T follicular helper cell (primary cell): ENCODE data around the gene TRIM2.

ENCODE experiments used
- DNase-seq: peaks from one replicate; pipeline ENCODE4 v3.0.0-alpha.2; 2020; ENCODE audit warnings: low read depth

TRIM2 gene

DNA sequence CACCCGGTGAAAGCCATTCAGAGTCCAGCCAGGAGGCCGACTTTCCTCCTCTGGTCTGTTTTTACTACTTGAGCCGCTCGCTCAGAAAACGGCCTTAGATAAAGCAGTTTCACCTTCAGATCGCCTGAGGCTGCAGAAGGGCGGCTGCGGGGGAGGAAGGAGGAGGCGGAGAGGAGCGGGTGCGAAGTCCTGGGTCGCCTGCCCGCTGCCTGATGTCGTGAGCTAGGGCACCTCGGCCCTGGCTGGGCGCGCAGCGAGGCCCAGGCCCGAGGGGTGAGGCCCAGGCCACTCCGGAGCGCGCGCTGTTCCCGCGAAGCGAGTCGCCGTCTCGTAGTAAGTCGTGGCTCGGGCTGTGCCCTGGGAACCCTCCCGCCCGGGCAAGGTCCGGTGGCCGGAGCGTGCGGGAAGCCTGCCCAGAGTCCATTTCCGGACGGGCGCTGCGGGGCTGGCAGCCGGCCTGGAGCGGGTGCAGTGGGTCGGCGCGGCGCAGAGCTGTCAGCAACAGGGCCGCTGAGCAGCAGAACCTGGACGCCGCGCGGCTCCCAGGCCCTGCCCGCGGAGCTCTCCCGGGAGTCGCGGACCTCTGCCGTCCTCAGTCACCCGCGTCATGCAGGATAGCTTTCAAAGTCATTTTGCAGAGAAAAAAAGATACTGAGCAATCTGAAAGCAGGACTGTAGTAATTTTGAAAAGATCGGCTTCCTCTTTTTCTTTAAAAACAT lies 18.6 kb downstream of the TRIM2 start:
- DNase-seq, result no peak

DNA sequence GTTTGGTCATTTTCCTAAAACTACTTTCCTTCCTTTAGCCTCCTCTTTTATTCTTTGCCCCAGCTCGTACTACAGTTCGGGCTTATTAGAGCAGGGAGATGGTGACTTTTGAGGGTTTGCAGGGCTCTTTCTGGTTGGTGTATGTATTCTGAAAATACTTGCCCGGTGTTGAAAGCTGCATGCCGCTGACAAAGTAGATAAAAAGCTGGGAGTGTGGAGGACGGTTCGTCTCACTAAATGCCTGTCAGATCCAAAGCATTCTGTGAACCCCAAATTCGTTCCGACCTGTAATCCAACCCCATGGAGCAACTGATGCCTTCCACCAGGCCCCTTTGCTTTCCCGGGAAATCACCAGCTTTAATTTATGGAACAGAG lies 19.2 kb downstream of the TRIM2 start:
- DNase-seq, result no peak

DNA sequence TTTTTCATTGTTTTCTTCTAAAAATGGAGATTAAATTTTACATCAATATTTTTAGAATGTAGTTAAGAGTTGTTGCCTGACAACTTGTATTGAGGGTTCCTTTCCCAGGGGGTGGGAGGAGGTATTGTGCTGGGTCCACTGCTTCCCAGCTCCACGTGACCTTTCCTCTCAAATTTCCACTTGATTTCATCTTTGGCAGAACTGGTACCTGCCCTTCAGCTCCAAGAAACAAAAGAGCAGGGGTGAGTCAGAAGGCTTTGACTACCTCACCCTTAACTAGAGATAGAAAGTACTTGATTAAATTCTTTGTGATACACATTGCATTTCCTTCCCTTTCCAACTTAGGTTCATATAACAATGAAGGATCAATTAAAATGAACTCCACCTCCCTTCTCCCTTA lies 19.7 kb downstream of the TRIM2 start:
- no peak for DNase-seq

DNA sequence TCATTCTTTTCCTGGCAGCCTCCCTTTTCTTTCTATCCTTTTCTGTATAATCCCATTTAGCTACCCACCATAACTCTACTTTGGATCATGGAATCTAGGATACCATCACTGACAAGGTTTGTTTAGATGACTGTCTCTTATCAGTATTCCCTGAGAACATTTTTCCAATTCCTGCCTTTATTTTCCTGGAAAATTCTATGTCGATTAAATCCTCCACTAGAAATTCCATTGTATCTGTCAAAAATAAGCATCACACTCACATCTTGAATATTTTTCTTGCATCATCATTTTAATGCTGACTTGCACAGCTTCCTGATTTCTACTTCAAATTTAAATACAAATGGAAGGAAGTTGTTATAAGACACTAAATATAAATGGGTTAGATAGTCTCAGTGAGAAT lies 20.2 kb downstream of the TRIM2 start:
- DNase-seq, result no peak

DNA sequence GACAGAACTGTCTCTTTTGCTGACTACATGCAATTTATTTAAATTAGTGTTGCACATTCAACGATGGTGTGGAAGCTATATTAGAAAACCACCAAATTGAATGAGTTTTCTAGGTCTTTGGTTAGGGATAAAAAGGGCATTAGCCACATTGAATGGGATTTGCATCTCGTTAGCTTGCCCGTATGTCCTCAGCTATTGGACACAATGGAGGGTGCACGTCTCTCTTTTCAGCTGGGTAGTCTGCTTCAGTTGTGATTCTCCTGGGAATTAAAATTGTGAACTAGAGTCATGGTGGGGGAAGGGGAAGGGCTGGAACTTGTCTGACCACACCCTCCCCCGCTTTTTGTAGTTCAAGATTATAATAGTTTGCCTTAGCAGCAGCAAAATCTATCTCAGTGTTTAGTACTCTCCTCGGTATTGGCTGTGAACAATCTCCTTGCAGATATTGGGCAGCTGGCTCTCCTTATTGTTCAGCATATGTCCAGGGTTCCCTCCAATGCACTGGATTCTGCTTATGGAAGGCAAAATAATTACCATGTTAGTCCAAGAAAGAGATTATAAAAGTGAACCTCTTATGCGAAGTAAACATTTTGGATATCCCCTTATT lies 23.3 kb downstream of the TRIM2 start:
- no peak for DNase-seq

DNA sequence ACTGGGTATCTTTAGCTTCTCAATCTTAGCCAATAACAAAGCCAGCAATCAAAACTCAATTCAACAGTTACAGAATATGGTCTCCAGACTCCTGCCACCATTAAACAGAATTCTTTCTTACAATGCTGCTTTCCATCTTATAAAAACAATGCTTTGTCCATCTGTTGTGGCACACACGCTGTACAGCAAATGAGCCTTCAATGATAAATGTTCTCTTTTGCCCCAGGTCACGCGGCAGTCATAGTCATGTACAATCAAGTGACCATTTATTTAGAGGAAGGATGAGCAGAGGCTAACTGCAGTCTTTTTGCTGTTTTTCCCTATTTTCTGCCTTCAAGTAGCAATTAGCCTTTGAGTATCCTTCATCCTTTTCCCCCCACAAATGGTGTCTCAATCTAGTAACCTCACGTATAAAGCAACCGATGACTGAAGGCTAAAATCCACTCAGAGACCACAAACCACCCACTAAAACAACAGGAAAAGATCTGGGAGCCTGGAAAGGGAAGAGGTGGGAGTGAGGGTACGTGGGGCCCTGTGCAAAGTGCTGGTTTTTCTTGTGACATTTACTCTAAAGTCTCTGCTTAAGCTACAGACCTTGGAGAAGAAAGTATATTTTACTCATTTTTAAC lies 24.4 kb downstream of the TRIM2 start:
- no peak for DNase-seq

DNA sequence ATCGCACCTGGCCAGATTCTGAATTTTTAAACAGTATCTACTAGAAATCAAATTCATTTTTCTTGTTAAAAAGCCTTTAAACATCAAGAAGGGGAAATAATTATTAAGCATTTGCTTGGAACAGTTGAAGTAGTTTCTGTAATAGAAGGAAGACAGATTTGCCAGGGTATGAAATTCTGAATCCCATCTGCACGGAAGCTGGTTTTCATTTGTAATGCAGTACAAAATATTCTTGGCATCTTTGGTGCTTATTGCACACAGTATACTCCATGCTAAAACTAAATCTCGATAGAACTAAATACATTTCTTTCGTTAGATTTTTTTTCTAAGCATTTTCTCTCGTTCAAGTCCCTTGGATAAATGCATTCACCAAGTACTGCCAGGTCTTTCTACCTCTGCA lies 25.3 kb downstream of the TRIM2 start:
- DNase-seq, result no peak

DNA sequence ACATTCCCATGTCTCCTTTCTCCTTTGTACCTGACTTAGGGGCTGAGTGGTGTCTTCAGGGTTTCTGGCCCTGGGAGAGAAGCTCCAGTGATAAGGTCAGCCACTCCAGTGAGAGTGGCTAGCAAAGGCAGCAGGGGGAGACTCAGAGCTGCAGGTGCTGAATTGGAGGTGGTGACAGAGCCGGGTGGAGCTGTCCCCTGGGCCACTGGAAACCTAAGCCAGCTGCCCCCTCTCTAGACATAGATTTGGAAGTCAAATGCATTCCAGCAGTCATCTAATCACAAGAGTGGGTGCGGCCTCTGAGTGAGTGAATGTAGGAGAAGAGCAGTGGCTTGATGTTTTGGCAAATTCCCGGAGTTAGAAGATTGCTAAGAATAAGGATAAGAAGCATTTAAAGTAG lies 28.5 kb downstream of the TRIM2 start:
- no peak for DNase-seq

DNA sequence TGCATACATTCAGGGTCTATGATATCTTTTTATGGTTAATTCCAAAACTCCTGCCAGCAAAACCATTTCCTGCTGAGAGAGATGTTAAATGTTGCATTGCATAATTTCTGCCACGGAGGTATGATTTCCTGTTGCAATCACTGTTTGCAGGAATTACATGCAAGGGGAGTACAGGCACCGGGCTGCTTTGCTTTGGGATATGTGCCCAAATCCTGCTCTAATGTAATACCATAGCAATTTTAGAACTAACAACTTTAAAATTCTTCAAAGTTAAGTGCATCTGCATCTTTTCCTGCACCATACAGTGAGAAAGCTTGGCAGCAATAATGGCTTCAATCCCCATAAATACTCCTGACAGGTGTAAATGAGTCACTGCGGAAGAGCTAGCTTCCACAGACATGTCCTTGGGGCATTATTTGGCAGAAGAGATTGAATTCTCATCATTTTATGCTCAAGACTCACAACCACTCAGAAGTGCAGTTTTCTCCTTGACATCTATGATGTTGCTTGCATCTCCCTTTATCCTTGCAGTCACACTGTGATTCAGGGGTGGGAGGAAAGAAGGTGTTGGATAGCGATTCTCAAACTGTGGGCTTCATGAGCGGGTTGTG lies 29.6 kb downstream of the TRIM2 start:
- no peak for DNase-seq

DNA sequence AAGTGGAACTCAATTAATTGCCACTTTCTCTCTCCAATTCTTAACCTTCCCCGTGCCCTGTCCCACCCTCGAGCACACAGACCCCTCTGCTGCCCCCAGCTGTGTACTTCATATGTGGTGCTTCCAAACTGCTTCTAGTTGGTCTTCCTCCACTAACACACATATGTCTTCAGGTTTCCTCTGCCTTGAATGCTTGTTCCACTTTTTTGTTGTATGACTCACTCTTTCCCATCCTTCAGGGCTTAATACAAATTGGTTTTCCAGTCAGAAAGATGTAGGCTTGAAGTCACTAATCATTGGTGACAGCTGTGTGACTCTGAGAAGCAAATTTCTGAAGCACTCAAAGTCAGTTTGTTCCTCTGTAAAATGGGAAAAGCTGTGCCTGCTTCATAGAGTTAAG lies 30.6 kb downstream of the TRIM2 start:
- DNase-seq, result no peak

DNA sequence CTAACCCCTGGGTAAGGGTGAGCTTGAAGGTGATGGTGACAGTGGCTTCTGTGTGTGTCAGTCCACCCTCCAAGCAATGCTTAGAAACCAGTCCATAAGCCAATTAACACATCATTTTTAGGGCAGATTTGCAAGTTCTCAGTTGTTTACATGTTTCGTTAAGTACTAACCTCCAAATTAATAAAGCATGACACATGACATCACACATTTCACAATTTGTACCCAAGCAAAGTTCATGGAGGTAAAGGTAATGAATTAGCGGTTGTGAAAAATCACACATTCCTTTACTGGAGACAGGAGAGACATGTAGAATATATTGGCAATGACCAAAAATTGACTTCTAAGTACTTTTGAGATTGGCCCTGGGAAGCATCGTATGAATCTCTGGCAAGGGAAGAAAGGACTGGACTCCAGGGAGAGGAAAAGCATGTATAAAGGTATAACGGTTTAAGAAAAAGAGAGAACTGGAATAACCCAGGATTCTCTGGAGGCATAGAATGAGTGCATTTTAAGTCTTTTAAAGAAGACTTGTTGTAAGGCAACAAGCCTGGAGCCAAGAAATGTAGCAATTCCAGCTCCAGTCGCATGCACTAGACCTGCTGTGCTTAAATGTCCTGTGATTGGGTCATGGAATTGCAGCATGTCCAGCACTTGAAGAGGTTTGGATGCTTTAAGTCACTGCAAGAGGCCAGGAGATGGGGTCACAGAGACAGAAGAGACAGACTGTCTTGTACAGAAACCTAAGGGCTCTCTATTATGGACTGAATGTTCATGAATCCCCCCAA lies 34.1 kb downstream of the TRIM2 start:
- DNase-seq, result no peak

DNA sequence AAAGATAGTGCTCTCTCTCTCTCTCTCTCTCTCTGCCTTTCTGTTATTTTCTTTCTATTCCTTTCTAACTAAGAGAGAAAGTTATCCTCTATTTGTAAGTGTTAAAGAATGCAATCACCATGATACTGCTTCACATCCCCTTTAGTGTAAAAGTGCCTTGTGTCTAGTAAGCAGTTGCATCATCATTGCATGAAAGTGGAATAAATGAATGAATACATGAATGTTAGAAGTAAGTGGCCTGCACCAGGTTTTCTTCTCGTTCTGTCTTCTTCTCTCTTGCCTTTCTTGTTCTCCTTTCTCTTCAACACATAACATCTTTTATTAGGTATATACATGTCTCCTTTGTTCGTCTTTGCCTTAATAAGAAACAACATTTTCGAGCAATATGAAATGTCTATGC lies 35.2 kb downstream of the TRIM2 start:
- DNase-seq, result no peak

DNA sequence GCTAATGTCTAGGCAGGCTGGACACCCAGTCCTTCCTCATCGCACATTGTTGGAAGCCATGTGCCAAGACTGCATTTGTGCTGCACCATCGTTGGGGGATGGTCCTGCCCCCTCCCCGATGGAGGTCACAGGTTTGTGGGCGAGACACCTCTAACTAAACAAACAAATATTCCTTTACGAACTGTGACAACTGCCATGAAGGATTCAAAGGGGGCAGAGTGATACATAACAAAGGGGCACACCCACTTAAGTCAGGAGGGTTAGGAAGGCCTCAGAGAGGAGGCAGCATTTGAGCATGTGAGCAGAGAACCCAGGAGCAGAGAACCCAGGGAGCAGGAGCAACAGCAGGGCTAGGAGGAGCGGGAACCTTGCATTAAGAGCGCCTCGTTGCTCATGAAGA lies 37.1 kb downstream of the TRIM2 start:
- DNase-seq, result no peak

DNA sequence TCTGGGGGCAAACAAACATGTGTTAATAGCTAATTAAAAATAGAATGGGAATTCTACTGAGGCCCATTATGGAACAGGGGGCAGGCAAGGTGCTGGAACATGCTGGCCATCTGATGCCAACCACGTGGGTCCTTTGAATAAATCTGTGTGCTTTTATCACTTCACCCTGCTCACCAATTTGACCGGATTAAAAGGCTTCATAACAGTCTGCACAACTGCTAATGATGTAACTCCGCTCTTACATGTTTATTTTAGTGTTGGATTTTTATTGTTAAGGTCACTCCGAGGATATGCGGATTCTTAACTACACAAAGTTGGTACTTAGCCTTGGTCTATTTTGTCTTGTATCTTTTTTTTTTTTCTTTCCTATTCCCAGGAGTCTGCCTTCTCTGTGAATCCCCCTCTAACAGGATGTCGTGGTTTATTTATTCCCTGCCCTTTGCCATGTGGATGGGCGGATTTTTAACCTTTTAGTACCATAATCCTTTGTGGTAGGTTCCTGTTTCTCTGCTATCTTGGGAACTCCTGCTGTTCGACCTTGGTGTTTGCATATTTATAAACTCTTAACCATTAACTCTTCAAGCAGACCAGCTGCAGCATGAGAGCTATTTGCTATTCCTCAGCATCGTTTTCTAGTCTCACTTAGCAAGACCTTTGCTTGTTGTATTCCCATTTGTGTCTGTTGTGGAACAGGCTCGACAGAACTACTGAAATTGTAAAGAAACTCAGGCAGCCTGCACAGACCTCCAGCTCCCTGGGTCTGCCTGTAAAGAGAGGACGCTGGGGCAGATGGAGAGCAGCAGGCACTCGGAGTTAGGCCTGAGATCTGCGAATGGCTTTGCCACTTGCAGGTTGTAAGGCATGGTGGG lies 38.0 kb downstream of the TRIM2 start:
- no peak for DNase-seq

DNA sequence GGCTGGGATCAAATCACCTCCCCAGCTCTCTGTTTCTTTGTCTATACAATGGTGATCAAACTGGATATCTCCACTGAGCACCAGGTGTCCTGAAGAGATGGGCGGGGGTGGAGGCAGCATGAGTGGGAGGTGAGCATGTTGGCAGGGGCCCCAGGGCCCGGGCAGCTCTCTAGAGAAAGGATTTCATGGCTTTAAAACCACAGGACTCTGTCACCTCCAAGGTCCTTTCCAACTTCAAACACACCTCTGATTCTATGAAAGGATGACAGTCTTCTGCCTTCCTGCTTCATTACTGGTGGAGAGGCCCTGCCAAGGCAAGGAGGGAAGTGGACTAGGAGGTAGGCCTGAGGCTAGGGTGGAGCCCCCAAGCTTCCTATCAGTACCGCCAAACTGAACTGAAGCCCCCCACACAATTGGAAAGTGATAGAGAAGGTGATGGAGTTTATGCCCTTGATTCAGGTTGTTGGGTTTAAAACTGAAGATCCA lies 38.6 kb downstream of the TRIM2 start:
- DNase-seq, result no peak

DNA sequence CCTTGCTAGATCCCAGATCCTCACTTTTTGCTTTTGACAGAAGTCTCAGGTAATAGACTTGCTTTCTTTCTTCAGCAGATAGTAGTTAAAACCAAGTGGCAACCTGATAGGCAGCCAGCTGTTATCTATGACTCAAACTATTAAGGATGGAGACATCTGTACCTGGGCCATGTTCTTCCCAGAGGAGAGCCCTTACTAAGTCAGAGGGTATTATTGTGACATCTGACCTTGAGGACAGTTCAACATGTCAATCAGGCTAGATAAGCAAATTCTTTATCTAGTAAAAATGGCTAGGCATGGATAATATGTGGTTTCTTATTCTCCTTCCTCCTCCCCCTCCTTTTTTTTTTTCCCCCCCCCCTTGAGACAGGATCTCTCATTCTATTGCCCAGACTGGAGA lies 39.2 kb downstream of the TRIM2 start:
- DNase-seq, result no peak

DNA sequence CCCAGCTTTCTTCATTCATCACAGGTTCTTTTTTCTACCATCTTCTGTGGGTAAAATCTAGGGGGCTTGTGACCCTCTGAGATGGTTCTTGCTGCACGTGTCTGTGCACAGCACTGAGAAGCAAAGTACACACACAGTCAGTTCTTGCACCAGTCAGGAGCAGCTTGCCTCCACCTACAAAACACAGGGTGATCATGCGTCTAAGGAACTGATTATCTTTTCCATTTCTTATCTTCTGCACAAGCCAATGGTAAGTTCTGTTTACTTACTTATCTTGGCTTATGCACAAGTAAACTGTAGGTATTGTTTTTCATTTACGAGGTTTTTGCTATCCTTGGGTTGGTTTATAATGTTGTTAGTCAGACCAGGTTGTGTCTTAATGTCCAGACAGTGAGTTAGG lies 40.7 kb downstream of the TRIM2 start:
- DNase-seq, result no peak

DNA sequence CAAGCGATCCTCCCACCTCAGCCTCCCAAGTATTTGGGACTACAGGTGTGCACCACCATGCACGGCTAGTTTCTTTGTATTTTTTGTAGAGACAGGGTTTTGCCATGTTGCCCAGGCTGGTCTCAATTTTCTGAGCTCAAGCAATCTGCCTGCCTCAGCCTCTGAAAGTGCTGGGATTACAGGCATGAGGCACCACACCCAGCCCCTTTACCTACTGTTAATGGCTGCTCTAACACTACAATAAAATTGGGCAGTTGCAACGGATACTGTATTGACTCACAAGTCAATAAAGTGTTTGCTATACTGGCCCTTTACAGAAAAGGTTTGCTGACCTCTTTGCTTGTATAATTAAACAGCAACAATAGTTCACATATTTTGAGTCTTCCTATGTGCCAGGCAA lies 41.5 kb downstream of the TRIM2 start:
- no peak for DNase-seq

DNA sequence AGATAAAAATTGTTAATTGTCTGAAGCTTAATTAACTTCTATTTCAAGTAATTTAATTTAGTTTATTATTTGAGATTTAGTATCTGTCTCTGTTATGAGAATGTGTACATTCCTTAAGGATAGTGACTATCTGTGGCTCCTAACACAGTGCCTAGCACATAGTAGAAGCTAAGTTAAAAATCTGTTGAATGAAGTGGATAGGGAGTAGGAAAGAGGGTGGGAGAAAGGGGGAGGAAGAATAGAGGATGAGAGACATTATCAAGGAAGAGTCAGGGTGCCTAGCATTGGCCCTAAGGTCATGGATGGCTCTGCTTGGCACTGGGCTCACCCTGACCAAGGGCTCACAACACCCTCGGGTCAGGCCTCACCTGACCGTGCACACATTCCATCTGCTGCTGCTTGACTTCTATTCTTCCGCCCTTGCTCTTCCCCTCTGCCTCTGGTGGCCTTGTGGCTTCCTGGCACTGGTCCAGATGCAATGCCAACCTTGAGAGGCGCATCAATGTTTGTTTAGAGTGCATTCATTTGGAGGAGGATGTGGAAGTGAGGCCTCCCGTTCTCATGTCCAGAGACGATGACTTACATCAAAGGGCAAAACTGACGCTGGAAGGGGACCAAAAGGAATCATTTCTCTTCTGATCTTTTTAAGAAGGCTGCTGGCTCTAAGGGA lies 42.3 kb downstream of the TRIM2 start:
- DNase-seq, result no peak

DNA sequence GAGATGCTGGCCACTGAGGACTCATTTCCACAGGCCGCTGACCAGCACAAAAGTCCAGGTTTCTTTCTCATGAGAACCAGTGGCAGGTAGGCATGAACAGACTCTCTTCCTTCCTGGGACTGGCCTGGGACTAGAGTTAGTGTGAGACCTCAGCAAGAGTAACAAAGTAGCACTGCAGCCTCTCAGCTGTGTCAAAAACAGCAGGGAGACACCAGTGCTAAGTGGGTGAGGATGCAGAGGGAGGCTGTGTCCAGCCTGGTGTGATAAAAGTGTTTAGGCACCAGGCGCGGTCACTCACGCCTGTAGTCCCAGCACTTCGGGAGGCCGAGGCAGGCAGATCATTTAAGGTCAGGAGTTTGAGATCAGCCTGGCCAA lies 42.9 kb downstream of the TRIM2 start:
- DNase-seq, result no peak
